Endometrial microvascular endothelial cells (primary cell): ENCODE measurements around the gene LPCAT1. TPM values are rescaled to one million over a fixed set of nuclear protein-coding genes. Genes with fewer than 3 reads are reported as not detected.

Experiments used
- in situ Hi-C: cut with HindIII; loops from 2 replicates; pipeline ENCODE4 v1.10.0; 2017; ENCODE audit warnings: low sequenced_read_pairs, low pct_unique_long_range_greater_than_20kb; ENCODE audit errors: inconsistent ontology term
- total RNA-seq: library from RNA; depleted of rRNA; stranded (reverse); fragments of >200 nt; gene quantifications from one replicate; pipeline ENCODE4 v1.2.3, GENCODE V29; 2015; ENCODE audit errors: inconsistent ontology term

The LPCAT1 gene
- total RNA-seq, 1 donor from 2014 or later, result 48.5 TPM

DNA sequence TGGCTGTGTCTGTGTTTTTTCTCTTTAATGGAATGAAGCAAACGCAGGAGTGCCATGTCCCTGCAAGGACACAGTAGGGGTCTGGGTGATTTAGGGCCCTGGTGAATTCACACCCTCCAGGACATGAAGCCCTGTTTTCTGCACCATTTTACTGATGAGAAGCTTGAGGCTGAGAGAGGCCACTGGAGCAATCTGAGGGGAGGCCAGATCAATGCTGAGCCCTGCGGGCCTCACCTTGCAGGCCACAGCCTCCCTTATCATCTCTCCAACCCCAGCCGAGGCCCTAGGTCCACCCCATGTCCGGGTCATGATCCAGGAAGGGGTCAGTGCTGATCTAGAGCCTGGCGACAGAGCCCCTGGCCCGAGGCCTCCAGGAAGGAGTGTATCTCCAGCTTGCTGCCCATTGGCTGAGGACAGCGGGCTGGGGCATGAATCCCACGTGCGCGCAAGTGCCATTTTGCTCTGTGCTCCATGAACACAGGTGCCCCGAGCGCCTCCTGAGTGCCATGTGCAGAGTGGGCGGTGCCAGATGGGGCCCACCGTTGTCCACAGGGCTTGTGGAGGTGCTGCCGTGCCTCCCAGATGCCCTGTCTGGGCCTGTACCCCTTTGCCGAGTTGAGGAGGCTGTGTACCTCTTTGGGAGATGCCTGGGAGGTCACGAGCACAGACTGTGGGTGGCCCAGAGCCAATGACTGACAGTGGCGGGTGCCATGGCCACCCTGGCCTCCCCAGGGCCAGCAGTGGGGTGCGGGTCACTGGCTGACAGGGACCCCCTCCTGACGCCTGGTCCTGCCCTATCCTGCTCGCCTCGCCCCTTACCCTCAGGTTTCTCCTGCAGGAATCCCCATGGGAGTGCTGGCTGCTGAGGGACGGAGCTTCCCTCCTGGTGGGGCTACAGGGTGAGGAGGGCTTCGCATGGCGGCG lies 32.3 kb upstream of the LPCAT1 start:
- in situ Hi-C loops, result no loop called here

GRCh38 chr5:1555011-1555807 lies 31.4 kb upstream of the LPCAT1 start:
- in situ Hi-C loops, result no loop called here

- in situ Hi-C loops, result no loop called here
These were observed 30.7 kb upstream of the LPCAT1 start for GRCh38 chr5:1554410-1554967.

- in situ Hi-C loops, result no loop called here
These were observed 30.0 kb upstream of the LPCAT1 start for GRCh38 chr5:1553539-1554409.

GRCh38 chr5:1552521-1553255 lies 28.9 kb upstream of the LPCAT1 start:
- in situ Hi-C loops, result no loop called here

DNA sequence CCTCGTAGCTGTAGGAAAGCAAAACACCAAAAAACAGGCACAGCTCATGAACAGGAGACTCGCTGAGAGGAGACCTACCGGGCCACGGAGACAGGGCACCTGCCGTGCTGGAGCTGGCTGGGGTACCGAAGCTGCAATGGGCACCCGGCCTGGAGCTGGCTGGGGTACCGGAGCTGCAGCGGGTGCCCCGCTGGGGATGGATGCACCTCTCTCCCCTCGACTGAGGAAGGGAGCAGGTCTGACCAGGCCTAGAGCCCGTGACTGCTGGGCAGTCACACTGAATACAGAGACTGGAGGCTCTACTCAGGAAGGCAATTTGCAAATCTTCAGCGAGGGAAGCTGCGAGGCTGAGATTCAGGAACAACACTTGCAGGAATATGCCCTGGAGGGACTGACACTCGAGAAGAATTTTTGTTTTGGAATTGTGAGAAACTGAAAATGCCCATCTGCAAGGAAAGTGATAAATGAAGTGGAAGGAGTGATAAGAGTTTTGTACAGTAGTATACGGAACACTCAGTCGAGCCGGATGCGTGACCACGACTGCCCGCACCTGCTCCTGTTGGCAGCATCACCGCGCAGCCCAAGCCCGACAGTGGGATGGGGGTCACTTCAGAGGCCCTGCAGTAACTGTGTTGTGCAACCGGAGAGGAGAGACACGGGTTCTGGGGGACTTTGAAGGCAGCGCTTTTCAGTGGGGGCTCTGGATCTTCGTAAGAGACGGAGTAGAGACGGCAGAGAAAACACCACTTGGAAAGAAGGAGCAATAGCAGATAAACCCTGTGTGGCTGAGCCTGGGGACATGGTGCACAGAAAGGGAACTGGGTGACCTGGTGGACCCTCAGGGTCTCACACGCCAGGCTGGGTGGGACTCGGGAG lies 27.9 kb upstream of the LPCAT1 start:
- in situ Hi-C loops, result no loop called here

DNA sequence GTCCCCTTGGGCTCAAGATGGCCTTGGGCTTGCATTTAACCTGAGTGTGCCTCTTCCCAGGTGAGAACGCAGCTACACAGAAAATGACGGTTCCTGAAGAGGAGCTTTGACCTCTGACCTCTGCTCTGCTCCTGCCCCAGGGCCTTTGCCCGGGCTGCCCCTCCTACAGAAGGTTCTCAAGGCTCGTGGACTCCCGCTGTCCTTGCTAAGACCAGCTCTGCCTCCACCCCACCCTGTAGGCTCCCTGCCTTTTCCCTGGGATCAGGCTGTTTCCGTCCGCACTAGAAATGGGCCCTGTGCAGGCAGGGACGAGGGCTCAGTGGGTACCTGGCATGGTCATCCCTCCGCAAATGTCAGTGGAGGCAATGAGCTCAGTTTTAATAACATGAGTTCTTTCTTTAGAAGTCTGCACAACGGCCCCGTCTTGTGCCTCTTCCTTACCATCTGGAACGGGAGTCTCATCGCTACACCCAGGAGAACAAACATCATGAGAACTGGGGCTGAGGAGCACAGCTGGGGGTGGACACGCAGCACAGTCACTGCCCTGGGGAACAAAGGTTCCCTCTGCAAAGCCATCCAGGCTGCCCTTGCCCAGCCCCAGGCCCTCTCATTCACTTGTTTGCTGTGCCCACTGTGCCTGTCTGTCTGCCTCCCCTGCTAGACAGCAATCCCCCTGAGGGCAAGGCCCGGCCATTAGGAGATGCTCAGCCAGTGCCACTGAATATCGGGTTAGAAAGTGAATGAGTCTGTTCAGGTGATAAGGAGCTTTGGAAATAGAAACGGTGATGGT lies 26.7 kb upstream of the LPCAT1 start:
- in situ Hi-C loops, result no loop called here

DNA sequence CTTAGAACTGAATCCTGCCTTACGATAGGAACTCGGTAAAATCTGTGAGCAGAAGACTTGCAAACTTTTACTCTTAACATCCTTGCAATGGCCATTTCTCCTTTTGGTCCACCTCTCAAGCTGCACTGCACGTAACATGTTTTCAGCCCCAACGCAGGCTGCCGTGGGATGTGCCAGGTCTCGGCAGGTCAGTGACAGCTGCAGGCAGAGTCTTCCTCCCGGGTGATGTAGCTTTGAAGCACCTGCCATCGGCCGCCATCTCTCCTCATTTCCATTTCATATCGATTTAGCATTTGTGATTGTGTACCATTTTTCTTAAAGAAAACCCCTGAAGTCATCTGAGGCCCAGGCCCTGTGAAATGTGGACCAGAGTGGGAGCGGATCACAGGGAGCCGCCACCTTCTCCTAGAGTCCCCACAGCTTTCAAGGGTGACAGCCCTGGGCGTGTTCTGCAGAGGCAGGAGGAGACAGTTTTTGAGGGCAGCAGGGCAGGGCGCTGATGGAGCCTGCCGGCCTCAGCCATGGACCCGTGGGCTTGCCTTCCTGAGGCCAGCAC lies 25.8 kb upstream of the LPCAT1 start:
- in situ Hi-C loops, result no loop called here

GRCh38 chr5:1548702-1549474 lies 25.1 kb upstream of the LPCAT1 start:
- in situ Hi-C loops, result no loop called here

GRCh38 chr5:1547655-1548054 lies 23.9 kb upstream of the LPCAT1 start:
- in situ Hi-C loops, result no loop called here

DNA sequence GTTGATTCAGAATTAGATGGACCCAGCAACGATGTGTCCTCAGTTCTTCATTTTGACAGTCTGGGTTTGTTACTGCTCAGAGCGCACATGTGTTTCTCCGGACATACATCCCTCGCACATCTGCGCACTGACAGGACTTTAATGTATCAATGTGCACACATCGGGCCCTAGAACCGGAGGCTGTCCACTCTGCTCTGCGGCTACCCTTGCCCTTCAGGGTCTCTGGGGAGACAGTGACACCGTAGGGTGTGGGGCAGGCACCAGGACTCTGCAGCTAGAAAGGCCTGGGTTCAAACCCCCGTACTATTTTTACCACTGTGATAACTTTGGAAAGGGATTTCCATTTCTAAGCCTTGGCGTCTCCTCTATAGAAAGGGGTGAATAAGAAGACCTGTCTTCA lies 23.5 kb upstream of the LPCAT1 start:
- in situ Hi-C loops, result no loop called here

DNA sequence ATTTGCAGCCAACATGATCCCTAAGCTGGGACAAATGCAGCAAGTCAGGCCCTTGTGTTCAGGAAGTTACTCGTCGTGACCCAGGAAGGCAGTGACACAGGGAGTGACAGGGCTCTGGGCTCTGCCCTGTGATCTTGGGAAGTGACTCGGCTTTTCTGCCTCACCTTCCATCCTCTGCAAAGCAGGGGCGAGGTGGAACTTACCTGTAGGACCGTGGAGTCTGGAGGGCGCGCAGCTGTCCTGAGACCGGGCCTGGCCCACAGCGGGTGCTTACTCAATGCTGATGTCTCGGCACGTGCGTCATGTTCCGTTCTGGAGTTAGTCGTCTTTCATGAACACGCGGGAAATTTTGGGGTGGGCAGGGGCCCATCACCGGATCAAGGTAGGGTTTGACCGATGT lies 22.8 kb upstream of the LPCAT1 start:
- in situ Hi-C loops, result no loop called here

DNA sequence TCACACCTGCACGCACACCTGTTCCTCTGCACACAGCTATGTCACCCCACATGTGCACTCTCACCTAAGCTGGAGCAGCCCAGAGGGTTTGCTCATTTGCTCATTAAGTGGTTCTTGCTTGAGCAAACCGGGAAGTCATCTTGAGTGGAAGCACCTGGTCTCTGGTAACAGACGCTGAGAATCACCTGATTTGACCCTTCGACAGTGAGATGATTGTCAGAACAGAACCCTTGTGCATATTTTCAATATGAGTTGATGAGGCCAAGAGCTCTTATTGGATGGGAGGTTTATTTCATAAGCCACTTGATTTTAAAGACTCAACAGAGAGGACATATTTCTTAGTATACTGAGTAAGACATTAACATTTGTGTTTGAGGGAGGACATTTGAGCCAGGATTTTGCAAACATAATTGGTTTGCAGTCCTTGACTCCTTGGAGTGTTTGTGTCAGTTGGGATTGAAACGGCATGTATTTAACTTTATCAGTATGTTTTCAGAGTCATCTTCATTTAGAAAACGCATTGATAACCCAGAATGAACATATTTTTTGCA lies 22.1 kb upstream of the LPCAT1 start:
- in situ Hi-C loops, result no loop called here

DNA sequence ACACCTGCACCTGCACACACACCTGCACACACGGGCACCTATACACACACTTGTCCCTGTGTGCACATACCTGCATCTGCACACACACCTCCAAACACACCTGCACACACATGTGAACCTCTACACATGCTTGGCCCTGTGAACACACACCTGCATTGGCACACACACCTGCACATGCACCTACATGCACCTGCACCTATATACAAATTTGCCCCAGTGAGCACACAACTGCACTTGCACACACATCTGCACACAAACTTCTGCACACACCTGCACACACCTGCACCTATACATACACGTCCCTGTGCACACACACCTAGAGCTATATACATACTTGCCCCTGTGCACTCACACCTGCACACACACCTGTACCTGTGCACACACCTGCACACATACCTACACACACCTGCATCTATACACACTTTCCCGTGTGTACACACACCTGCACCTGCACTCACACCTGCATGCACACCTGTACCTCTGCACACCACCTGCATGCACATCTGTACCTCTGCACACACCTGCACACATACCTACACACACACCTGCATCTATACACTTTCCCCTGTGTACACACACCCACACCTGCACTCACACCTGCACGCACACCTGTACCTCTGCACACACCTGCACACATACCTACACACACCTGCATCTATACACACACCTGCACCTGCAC lies 21.5 kb upstream of the LPCAT1 start:
- in situ Hi-C loops, result no loop called here
